Mucosa of descending colon (tissue), 3 donors: ENCODE data around the gene CARD10. TPM values are rescaled to one million over a fixed set of nuclear protein-coding genes. Genes with fewer than 3 reads are reported as not detected.
"Not testable (repeated sequence)": the region's sequence is repeated elsewhere in the genome, so short reads cannot be mapped to it uniquely, and the experiment has no call there.

Source experiments
- ATAC-seq: fragments of 200-7000 bp; cut with Tn5 transposase; one replicate; pipeline ENCODE4 v1.9.1; 2020; ENCODE audit warnings: mild to moderate bottlenecking, moderate library complexity
- DNase-seq, 3 donors: peaks; one replicate each; pipeline ENCODE4 v3.0.0-alpha.2; 2020
- H3K36me3 ChIP-seq: fragments of 200-600 bp; one replicate; pipeline ENCODE4 v1.8.0; 2021; ENCODE audit warnings: low read depth, mild to moderate bottlenecking
- H3K4me1 ChIP-seq: fragments of 200-600 bp; one replicate; pipeline ENCODE4 v1.8.0; 2021; ENCODE audit warnings: low read depth, mild to moderate bottlenecking
- H3K4me3 ChIP-seq: fragments of 200-600 bp; one replicate; pipeline ENCODE4 v1.8.0; 2021; ENCODE audit warnings: mild to moderate bottlenecking
- H3K9me3 ChIP-seq: fragments of 200-600 bp; one replicate; pipeline ENCODE4 v1.8.0; 2021; ENCODE audit warnings: mild to moderate bottlenecking
- CTCF ChIP-seq: fragments of 200-600 bp; IDR thresholded peaks from one replicate; pipeline ENCODE4 v1.8.0; 2022; ENCODE audit warnings: antibody characterized with exemption, mild to moderate bottlenecking
- intact Hi-C, 2 donors: fragments of 100-400 bp; cut with DNase I in 1 of 2; cut with micrococcal nuclease in 1 of 2; formaldehyde crosslinking; loops; one replicate each; pipeline versions ENCODE4 v1.11.0 to v1.11.1; 2022; cut with DNase I, micrococcal nuclease
- total RNA-seq, 3 donors: library from RNA; stranded (reverse); fragmentation: NEBNext Ultra II Directional in 2 of 3; extraction: Animal tissue kit (Norgen Biotek cat#: 25700) in 2 of 3; gene quantifications; one replicate each; pipeline versions ENCODE4 v1.2.1 to v1.2.4, GENCODE V29; 2021 to 2023
- donor health status: DM: no; HTN: no; CAD: no; lungs with moderate emphysema.
- donor health status: DM: no; HTN: no; CAD: no.
- donor health status: DM: no; HTN: yes; CAD: no.

The CARD10 gene
- total RNA-seq, 3 donors from 2014 or later = 43.3 to 74.1 (median 60.5) TPM

- no peaks in the 10 kb centered on the region for H3K36me3 ChIP-seq
- ATAC-seq = no peak
- no peaks in the 10 kb centered on the region for H3K9me3 ChIP-seq
- H3K4me3 ChIP-seq = no peak overlapping the region
- H3K4me1 ChIP-seq = peaks cover 25% of the 10 kb centered on the region
- intact Hi-C loops = no loop called here
- DNase-seq = no peak
- TF ChIP-seq CTCF = no peak
These were observed 37.5 kb upstream of the CARD10 start for GRCh38 chr22:37556710-37557109.

GRCh38 chr22:37555029-37555428, 35.8 kb upstream of the CARD10 start:
- Histone ChIP-seq H3K9me3 (no peaks in the 10 kb centered on the region), H3K36me3 (no peaks in the 10 kb centered on the region), H3K4me1 (peaks cover 23% of the 10 kb centered on the region), H3K4me3 (no peak overlapping the region)
- TF ChIP-seq CTCF = no peak
- ATAC-seq = no peak
- intact Hi-C loops = no loop called here
- DNase-seq = no peak

- no peak for TF ChIP-seq CTCF
- intact Hi-C loops = no loop called here
- H3K4me3 ChIP-seq = no peak overlapping the region
- DNase-seq (no peak), ATAC-seq (no peak)
- no peaks in the 10 kb centered on the region for H3K9me3 ChIP-seq
- H3K4me1 ChIP-seq = peaks cover 18% of the 10 kb centered on the region
- no peaks in the 10 kb centered on the region for H3K36me3 ChIP-seq
These were observed 34.5 kb upstream of the CARD10 start for GRCh38 chr22:37553725-37554124.

- no peaks in the 10 kb centered on the region for H3K9me3 ChIP-seq
- H3K4me1 ChIP-seq = peaks cover 18% of the 10 kb centered on the region
- no peak for TF ChIP-seq CTCF
- no peaks in the 10 kb centered on the region for H3K36me3 ChIP-seq
- intact Hi-C loops = no loop called here
- H3K4me3 ChIP-seq = no peak overlapping the region
- DNase-seq = peak in 1 of 3 donors; percentile 64
- ATAC-seq = peak; percentile 72
These were observed 33.4 kb upstream of the CARD10 start for GRCh38 chr22:37552524-37553163.

GRCh38 chr22:37551981-37552380, 32.8 kb upstream of the CARD10 start:
- no peak for TF ChIP-seq CTCF
- H3K9me3 ChIP-seq = no peaks in the 10 kb centered on the region
- DNase-seq (no peak), ATAC-seq (no peak)
- no peaks in the 10 kb centered on the region for H3K36me3 ChIP-seq
- intact Hi-C loops = no loop called here
- peaks cover 18% of the 10 kb centered on the region for H3K4me1 ChIP-seq
- H3K4me3 ChIP-seq = no peak overlapping the region

GRCh38 chr22:37550921-37551320, 31.7 kb upstream of the CARD10 start:
- H3K36me3 ChIP-seq, ATAC-seq, DNase-seq, intact Hi-C loops, H3K9me3 ChIP-seq, H3K4me3 ChIP-seq: not testable (repeated sequence)
- peaks cover 21% of the 10 kb centered on the region for H3K4me1 ChIP-seq
